Measurements from ENCODE around the gene CYP4F2.

GRCh38 chr19:15829786-15830185, 68.1 kb downstream of the CYP4F2 start:
- TF ChIP-seq CTCF (conservative IDR thresholded peaks at IDR 0.05 in 1 of 2, IDR thresholded peaks at IDR 0.05 in 1 of 2; ENCODE audit: extremely low read depth in 1 of 2, insufficient read depth in 1 of 2, low read depth in 1 of 2, low read length in 2 of 2) (no peak), EZH2 (IDR thresholded peaks at IDR 0.05; ENCODE audit: borderline replicate concordance, low read length) (no peak)

Data from mammary epithelial cell (primary cell).